Upper lobe of right lung (tissue), 1 donor: ENCODE data around the gene IFNL4. TPM values are rescaled to one million over a fixed set of nuclear protein-coding genes. Genes with fewer than 3 reads are reported as not detected.

Experiments
- ATAC-seq: fragments of 200-7000 bp; cut with Tn5 transposase; one replicate; pipeline ENCODE4 v1.9.1; 2020; ENCODE audit warnings: mild to moderate bottlenecking, moderate library complexity
- DNase-seq: peaks from one replicate; pipeline ENCODE4 v3.0.0-alpha.2; 2020
- H3K27ac ChIP-seq: fragments of 200-600 bp; one replicate; pipeline ENCODE4 v1.8.0; 2022
- H3K27me3 ChIP-seq: fragments of 200-600 bp; one replicate; pipeline ENCODE4 v1.8.0; 2022; ENCODE audit warnings: mild to moderate bottlenecking
- H3K36me3 ChIP-seq: fragments of 200-600 bp; one replicate; pipeline ENCODE4 v1.8.0; 2022
- H3K4me1 ChIP-seq: fragments of 200-600 bp; one replicate; pipeline ENCODE4 v1.8.0; 2022
- H3K4me3 ChIP-seq: fragments of 200-600 bp; one replicate; pipeline ENCODE4 v1.8.0; 2022; ENCODE audit warnings: mild to moderate bottlenecking
- H3K9me3 ChIP-seq: fragments of 200-600 bp; one replicate; pipeline ENCODE4 v1.8.0; 2022
- CTCF ChIP-seq: fragments of 200-600 bp; IDR thresholded peaks from one replicate; pipeline ENCODE4 v1.8.0; 2022; ENCODE audit warnings: antibody characterized with exemption
- intact Hi-C: fragments of 100-400 bp; cut with DNase I; formaldehyde crosslinking; loops from one replicate; pipeline ENCODE4 v1.11.0; 2022
- total RNA-seq: library from RNA; stranded (reverse); fragmentation: NEBNext Ultra II Directional; extraction: Animal tissue kit (Norgen Biotek cat#: 25700); gene quantifications from one replicate; pipeline ENCODE4 v1.2.1, GENCODE V29; 2021
- donor health status: DM: no; HTN: yes; CAD: no; lungs with severe emphysema.

The IFNL4 gene
- total RNA-seq, 1 donor from 2014 or later: not detected

GRCh38 chr19:39199025-39199424 is 49.6 kb downstream of the IFNL4 start:
- H3K4me1 ChIP-seq: peaks cover 7% of the 10 kb centered on the region
- H3K27me3 ChIP-seq: peaks cover 82% of the 10 kb centered on the region
- no peak overlapping the region for H3K27ac ChIP-seq
- intact Hi-C loops: no loop called here
- DNase-seq: peak; percentile 66
- no peaks in the 10 kb centered on the region for H3K36me3 ChIP-seq
- no peak overlapping the region for H3K4me3 ChIP-seq
- TF ChIP-seq CTCF: no peak
- ATAC-seq: no peak
- H3K9me3 ChIP-seq: no peaks in the 10 kb centered on the region

GRCh38 chr19:39197808-39198207 is 50.8 kb downstream of the IFNL4 start:
- no peaks in the 10 kb centered on the region for H3K9me3 ChIP-seq
- ATAC-seq (no peak), DNase-seq (no peak)
- no peak overlapping the region for H3K27ac ChIP-seq
- intact Hi-C loops: no loop called here
- peaks cover 70% of the 10 kb centered on the region for H3K27me3 ChIP-seq
- TF ChIP-seq CTCF: no peak
- peaks cover 7% of the 10 kb centered on the region for H3K4me1 ChIP-seq
- no peak overlapping the region for H3K4me3 ChIP-seq
- no peaks in the 10 kb centered on the region for H3K36me3 ChIP-seq

- no peak for ATAC-seq
- DNase-seq: no peak
- Histone ChIP-seq H3K27me3 (peaks cover 64% of the 10 kb centered on the region), H3K27ac (no peak within 1 kb of the TSS), H3K4me1 (peaks cover 7% of the 10 kb centered on the region), H3K4me3 (no peak within 1 kb of the TSS), H3K9me3 (no peaks in the 10 kb centered on the region), H3K36me3 (no peaks in the 10 kb centered on the region)
- TF ChIP-seq CTCF: no peak
- intact Hi-C loops: no loop called here
These were observed 51.6 kb downstream of the IFNL4 start, which contains the start of gene NCCRP1 for GRCh38 chr19:39196860-39197562. Gene NCCRP1, plus strand, starts transcription at chr19:39196964. Its CDS starts 19 bp downstream, at chr19:39196983.

- Histone ChIP-seq H3K27ac (no peak overlapping the region), H3K36me3 (no peaks in the 10 kb centered on the region), H3K4me3 (no peak overlapping the region), H3K27me3 (peaks cover 61% of the 10 kb centered on the region), H3K4me1 (peaks cover 7% of the 10 kb centered on the region), H3K9me3 (no peaks in the 10 kb centered on the region)
- no peak for TF ChIP-seq CTCF
- ATAC-seq (no peak), DNase-seq (no peak)
- intact Hi-C loops: no loop called here
These were observed 52.3 kb downstream of the IFNL4 start for GRCh38 chr19:39196320-39196719.

Other genes with a start within 250 kb of the IFNL4 start
- 7.6 TPM for gene FBXO27, start 216.3 kb downstream of the IFNL4 start, total RNA-seq
- gene ACP7, start 164.5 kb downstream of the IFNL4 start, total RNA-seq: not detected
- gene PAK4, start 123.1 kb downstream of the IFNL4 start, total RNA-seq: 72.8 TPM
- 0.46 TPM for gene NCCRP1, start 51.9 kb downstream of the IFNL4 start, total RNA-seq
- not detected for gene SYCN, start 44.6 kb downstream of the IFNL4 start, total RNA-seq
- not detected for gene IFNL3, start 3.9 kb downstream of the IFNL4 start, total RNA-seq
- gene IFNL2, start 19.5 kb upstream of the IFNL4 start, total RNA-seq: not detected
- not detected for gene IFNL1, start 47.6 kb upstream of the IFNL4 start, total RNA-seq
- 2.2 TPM for gene LRFN1, start 72.0 kb upstream of the IFNL4 start, total RNA-seq
- 113 TPM for gene GMFG, start 87.2 kb upstream of the IFNL4 start, total RNA-seq
- gene SAMD4B, start 93.6 kb upstream of the IFNL4 start, total RNA-seq: 81.2 TPM
- gene PAF1, start 142.2 kb upstream of the IFNL4 start, total RNA-seq: 33.3 TPM
- 28.8 TPM for gene MED29, start 142.5 kb upstream of the IFNL4 start, total RNA-seq
- gene ZFP36, start 158.0 kb upstream of the IFNL4 start, total RNA-seq: 224 TPM
- gene PLEKHG2, start 163.8 kb upstream of the IFNL4 start, total RNA-seq: 32.4 TPM
- gene RPS16, start 187.1 kb upstream of the IFNL4 start, total RNA-seq: 1,446 TPM
- 98.4 TPM for gene SUPT5H, start 196.7 kb upstream of the IFNL4 start, total RNA-seq
- 43.9 TPM for gene TIMM50, start 232.0 kb upstream of the IFNL4 start, total RNA-seq